Bone marrow (tissue), 2 donors: ENCODE data around the gene FADS6.

ENCODE experiments used
- DNase-seq, 2 donors: peaks; one replicate each; lab custom pipeline; 2025; lab: John Stamatoyannopoulos, UW

Gene FADS6, protein sequence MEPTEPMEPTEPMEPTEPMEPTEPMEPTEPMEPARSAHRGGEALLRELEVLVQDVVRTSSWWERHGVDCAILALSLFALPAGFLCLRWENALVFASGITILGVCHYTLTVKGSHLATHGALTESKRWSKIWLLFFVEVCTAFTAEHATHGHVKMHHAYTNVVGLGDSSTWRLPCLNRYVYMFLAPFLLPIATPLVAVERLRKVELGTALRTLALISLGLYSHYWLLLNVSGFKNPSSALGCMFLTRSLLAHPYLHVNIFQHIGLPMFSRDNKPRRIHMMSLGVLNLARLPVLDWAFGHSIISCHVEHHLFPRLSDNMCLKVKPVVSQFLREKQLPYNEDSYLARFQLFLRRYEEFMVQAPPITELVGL

GRCh38 chr17:74892974-74893911 lies at the start of gene FADS6:
Gene FADS6, minus strand, starts transcription at chr17:74893633. Its CDS starts 38 bp downstream, at chr17:74893595.
- DNase-seq = no peak

DNA sequence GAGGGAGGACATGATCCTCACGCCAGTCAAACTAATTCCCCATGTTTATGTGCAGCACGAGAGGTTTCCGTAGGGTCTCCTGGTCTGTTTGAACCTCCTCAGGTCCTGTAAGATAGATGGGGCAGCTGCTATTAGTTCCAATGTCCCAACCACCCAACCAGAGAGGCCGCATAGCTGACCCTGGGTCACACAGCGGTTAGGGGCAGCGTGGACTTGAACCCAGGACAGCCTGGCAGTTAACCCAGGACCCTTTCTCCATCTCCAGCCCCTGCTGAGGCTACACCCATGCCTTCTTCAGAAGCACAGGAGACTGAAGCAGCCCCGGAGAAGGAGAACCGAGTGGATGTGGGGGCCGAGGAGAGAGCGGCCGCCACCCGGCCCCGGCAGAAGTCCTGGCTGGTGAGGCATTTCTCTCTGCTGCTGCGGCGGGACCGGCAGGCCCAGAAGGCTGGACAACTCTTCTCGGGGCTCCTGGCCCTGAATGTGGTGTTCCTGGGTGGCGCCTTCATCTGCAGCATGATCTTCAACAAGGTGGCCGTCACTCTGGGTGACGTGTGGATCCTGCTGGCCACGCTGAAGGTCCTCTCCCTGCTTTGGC lies 47.8 kb upstream of the FADS6 start:
- no peak for DNase-seq

GRCh38 chr17:74939534-74939933 lies 46.1 kb upstream of the FADS6 start:
- no peak for DNase-seq

DNA sequence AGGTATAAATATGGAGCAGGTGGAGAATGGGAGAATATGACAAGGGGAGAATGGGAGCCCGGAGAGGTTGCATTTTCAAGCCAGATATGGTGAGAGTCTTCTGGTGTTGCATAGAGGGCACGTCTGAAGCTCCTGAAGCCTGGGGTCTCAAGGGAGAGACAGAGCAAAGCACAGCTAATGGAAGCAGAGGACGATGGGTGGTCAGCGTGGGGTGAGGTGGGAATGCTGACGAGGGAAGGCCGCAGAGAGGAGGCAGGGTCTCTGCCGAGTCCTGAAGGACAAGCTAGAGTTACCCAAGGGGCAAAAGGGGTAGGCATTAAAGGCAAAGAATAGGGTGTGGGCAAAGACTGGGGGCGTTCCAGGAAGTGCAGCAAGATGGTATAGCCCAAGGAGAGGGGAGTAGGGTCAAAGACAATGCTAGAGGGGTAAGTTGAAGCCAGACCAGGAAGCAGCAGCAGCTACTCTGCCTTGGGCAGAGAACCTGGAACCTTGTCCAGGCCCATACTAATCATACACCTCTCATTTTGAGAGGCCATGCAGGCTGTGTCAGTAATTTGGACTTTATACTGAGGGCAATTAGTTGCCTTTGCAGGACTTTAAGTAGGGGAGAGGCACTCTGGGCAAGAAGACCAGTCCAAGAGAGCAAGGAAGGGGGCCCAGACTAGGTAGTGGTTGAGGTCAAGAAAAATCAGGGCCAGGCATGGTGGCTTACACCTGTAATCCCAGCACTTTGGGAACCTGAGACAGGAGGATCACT lies 44.9 kb upstream of the FADS6 start:
- DNase-seq = no peak

DNA sequence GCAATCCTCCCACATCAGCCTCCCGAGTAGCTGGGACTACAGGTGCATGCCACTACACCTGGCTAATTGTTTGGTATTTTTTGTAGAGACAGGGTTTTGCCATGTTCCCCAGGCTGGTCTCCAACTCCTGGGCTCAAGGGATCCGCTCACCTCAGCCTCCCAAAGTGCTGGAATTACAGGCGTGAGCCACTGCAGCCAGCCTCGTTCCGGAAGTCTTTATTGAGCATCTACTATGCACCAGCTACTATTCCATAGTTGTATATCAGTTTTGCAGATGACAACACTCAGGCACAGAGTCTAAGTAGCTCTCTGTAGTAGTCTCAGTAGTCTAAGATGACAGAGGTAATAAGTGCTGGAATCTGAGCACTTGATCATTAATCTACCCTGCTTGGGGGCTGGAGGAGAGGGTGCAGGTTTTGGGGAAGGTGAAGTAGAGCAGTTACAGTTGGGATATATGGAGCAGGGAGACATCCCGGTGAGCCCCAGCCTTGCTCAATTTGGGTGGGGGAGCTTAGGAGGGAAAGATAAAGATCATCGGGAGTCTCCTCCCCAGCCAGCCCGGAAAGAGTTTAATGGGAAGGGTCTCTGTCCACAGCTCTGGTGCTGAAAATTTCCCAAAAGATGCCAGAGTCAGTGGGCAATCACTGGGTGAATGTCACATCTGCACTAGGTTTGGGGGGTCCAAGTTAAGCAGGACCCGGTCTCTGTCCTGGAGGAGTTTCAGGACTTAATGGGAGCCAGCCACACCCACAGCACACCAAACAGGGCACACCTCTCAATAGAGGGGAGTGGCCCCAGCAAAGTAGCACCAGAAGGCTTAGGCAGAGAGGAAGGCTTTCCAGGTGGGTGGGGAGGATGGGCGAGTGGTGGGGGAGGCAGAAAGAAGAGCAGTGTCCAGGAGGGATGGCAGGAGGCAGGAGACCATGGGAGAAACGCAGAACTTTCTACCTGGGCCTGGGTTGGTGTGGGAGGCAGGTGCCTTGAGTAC lies 43.9 kb upstream of the FADS6 start:
- DNase-seq = no peak

DNA sequence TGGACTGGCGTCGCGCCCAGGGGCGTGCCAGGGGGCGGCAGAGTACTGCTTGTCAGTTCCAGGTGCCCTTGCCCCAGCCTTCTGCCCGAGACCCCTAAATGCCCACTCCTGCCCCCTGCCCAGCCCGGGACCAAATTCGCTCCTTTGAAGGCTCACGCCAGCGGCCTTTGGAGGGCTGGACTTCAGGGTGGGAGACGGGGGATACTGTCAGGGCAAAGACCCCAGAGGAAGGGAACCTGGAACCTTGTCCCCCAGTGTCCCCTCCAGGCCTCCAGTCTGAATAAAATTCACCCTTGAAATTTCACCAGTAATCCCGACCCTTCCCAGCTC lies 43.0 kb upstream of the FADS6 start:
- no peak for DNase-seq

- DNase-seq = no peak
Observed at GRCh38 chr17:74935585-74936469, 42.4 kb upstream of the FADS6 start, which contains the start of gene OTOP3. Gene OTOP3, plus strand, starts transcription at chr17:74935898. Its CDS starts 24 bp downstream, at chr17:74935922.

GRCh38 chr17:74935048-74935447 lies 41.6 kb upstream of the FADS6 start:
- DNase-seq = no peak

DNA sequence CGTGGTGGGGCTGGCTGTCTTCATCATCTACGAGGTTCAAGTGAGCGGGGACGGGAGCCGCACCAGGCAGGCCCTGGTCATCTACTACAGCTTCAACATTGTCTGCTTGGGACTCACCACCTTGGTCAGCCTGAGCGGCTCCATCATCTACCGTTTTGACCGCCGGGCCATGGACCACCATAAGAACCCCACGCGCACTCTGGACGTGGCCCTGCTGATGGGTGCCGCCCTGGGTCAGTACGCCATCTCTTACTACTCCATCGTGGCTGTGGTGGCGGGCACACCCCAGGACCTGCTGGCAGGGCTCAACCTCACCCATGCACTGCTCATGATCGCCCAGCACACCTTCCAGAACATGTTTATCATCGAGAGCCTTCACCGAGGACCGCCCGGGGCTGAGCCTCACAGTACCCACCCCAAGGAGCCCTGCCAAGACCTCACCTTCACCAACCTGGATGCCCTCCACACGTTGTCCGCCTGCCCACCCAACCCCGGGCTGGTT lies 37.2 kb upstream of the FADS6 start:
- DNase-seq = no peak

GRCh38 chr17:74928786-74929185 lies 35.4 kb upstream of the FADS6 start:
- DNase-seq = no peak

DNA sequence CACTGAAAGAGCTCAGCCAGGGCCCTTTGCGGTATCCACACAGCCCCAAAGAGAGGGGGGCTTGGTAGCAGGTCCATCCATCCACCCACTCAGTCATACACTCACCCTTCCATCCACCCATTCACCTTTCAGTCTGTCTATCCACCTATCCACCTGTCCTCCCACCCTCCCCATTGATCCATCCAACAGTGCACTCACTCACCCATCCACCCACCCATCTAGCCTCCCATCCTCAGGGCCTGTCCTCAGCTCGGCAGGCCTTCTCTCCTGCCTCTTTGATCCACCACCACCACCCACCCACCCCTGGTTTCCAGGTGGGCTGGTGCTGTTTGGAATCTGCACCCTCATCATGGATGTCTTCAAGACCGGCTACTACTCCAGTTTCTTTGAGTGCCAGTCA lies 31.8 kb upstream of the FADS6 start:
- no peak for DNase-seq

DNA sequence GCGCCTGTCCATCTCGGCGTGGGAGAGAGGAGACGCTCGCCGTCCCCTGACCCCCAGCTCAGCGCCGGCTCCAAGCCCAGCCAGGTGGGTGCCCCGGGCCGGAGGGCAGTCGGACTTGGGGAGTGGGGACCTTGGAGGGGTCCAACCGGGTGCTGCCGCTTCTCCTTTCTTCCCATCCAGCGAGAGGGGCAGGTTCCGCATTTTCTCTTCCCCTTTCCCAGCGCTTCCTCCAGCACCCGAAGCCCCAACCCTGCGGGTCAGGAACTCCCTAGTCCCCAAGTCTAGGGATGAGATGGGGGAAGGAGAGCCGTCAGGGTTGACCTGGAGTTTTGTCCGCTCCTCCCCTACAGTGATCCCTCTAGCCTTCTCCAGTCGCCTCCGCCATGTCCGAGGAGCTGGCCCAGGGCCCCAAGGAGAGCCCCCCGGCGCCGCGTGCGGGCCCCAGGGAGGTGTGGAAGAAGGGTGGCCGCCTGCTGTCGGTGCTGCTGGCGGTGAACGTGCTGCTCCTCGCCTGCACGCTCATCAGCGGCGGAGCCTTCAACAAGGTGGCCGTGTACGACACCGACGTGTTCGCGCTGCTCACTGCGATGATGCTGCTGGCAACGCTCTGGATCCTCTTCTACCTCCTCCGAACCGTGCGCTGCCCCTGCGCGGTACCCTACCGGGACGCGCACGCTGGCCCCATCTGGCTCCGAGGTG lies 31.0 kb upstream of the FADS6 start, which contains the start of gene OTOP2:
TSS of gene OTOP2 (plus strand) at position 24 of the 699 bp plus-strand sequence. CDS start at position 384, 360 bp downstream.
- peak in 1 of 2 donors; percentile 15 for DNase-seq

DNA sequence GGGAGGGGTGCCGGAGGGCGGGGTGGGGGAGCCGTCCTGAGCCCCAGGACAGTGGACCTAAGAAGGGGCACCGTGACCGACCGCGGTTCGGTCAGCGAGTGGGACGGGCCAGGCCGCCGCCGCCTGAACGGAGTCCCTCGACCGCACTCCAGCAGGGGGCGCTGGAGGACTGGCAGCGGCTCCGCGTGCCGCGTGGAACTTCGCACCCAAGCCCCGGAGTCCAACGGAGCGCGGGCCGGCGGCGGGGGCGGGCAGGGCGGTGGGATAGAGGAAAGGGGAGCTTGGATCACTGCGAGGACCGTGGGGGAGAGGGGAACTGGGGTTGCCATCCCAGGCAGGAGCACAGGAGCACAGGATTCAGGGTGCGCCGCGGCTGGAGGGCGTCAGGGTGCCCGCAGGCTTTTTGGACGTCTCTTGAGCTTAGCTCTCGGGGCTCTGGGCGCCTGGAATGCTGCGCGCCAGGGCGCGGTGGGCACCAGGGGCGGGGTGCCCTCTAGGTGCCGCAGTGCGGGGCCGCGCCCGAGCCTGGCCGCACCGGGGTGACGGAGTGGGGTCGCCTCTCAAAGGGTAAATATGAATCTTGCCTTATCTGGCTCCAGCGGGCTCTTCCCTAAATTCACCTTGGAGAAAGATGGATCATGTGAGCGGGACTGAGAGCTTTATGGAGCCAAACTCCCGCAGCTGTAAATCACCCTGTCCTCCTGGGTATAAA lies 30.3 kb upstream of the FADS6 start:
- peak in 1 of 2 donors; percentile 54 for DNase-seq

- DNase-seq = no peak
Observed at GRCh38 chr17:74922694-74923537, 29.5 kb upstream of the FADS6 start, which contains the start of gene USH1G. Gene USH1G, minus strand, starts transcription at chr17:74923255. Its CDS starts 182 bp downstream, at chr17:74923073.

DNA sequence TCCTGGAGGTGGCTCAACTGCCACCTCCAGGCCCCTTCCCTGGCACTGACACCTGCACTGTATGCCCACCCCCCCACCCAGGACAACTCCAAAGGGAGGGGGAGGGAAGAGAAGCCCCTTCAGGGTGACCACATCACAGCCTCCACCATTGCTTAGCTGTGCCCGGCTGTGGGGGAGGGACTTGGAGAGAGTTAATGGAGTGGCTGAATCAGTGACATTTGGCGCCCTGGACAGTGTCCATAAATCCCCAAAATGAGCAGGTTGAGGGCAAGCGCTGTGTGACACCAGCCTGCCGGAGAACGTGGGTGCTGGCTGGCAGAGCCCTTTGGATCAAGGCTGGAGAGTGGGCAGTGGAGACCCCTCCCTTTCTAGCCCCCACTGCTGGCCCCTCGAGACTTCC lies 28.7 kb upstream of the FADS6 start:
- no peak for DNase-seq

DNA sequence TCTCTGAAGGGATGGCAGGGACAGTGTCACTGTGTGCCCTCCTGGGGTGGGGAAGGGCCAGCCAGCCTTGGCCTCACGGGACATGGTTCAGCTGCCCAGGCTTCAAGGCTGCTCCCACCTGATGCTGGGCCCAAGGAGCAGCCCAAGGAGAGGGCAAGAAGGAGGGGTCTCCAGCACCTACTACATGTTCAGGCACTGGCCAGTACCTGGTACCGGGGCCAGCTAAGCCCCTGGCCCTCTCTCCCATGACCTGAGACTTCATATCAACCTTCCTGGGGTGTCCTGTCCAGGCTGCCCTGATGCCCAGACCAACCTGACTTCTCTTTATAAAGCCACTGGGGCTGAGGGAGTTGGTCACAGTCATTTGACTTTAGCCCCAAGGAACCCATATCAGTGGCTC lies 28.3 kb upstream of the FADS6 start:
- DNase-seq = no peak
